Vagina (tissue), 2 donors: ENCODE measurements around the gene ZNF184. TPM values are rescaled to one million over a fixed set of nuclear protein-coding genes. Genes with fewer than 3 reads are reported as not detected.

Source experiments
- DNase-seq, 2 donors: peaks; one replicate each; pipeline ENCODE4 v3.0.0-alpha.2; 2017; ENCODE audit errors: extremely low spot score in 2 of 2
- H3K27ac ChIP-seq: fragments of 200-600 bp; sonication (generic); one replicate; pipeline ENCODE4 v1.5.1; 2019
- H3K27me3 ChIP-seq: fragments of 200-600 bp; sonication (generic); one replicate; pipeline ENCODE4 v1.5.1; 2019
- H3K36me3 ChIP-seq, 2 donors: fragments of 200-600 bp; sonication (generic); one replicate each; pipeline ENCODE4 v1.5.1; 2017 to 2019
- H3K4me1 ChIP-seq: fragments of 200-600 bp; sonication (generic); one replicate; pipeline ENCODE4 v1.5.1; 2019
- H3K4me3 ChIP-seq, 2 donors: fragments of 200-600 bp; sonication (generic); 1 replicate in 1 of 2; 2 replicates in 1 of 2; pipeline ENCODE4 v1.5.1; 2016 to 2019
- H3K9me3 ChIP-seq: fragments of 200-600 bp; sonication (generic); one replicate; pipeline ENCODE4 v1.5.1; 2019
- POLR2A ChIP-seq, 2 donors: fragments of 450-650 bp; IDR thresholded peaks; one replicate each; pipeline ENCODE4 v1.6.1; 2017; ENCODE audit warnings: antibody characterized with exemption in 2 of 2, mild to moderate bottlenecking in 2 of 2, moderate library complexity in 2 of 2
- POLR2AphosphoS5 ChIP-seq, 2 donors: sonication (generic); formaldehyde crosslinking; IDR thresholded peaks; one replicate each; pipeline ENCODE4 v1.9.0; 2017; ENCODE audit warnings: antibody characterized with exemption in 2 of 2, mild to moderate bottlenecking in 2 of 2, low read depth in 1 of 2; ENCODE audit not compliant: insufficient read depth in 1 of 2
- intact Hi-C: fragments of 100-400 bp; cut with DNase I; formaldehyde crosslinking; loops from one replicate; pipeline ENCODE4 v1.15.1; 2023
- total RNA-seq: library from RNA; depleted of rRNA; stranded (reverse); fragments of >200 nt; gene quantifications from one replicate; pipeline ENCODE4 v1.2.3, GENCODE V29; 2016
- TF ChIP-seq, protein P1 (sequence below), 3 experiments: fragments of 450-650 bp in 2 of 3; fragments of 200-600 bp in 1 of 3; sonication (generic) in 1 of 3; IDR thresholded peaks; one replicate each; pipeline ENCODE4 v1.5.1; 2017 to 2019; ENCODE audit warnings: antibody characterized with exemption in 3 of 3, mild to moderate bottlenecking in 2 of 3, moderate library complexity in 2 of 3

Gene ZNF184
- total RNA-seq, 1 donor from 2014 or later, result 4.4 TPM

DNA sequence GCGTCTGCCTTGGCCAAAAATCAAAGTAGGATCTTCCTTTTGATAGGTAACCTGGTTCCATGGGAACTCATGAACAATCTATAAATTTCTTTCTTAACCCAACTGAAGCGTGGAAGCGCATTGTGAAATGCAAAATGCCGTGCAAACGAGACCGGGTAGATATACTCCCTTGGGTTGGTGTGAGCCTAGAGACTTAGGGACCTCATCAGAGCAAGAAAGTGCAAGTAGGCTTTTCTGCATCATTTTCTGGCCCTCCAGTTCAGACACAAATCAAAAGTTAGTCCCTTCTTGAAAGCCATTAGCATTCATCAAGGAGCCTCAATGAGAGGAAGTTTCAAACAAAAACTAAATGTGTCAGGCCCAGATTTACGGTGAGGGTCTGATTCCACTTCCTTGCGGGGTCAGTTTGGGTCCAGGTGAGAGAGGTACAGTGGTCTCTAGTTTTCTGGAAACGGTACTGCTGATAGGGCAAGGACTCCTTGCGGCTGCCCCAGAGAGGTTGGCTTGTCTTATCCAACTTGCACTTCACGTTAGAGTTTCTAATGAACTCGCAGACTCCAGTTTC lies 5.3 kb upstream of the ZNF184 start:
- TF ChIP-seq, protein P1, sequence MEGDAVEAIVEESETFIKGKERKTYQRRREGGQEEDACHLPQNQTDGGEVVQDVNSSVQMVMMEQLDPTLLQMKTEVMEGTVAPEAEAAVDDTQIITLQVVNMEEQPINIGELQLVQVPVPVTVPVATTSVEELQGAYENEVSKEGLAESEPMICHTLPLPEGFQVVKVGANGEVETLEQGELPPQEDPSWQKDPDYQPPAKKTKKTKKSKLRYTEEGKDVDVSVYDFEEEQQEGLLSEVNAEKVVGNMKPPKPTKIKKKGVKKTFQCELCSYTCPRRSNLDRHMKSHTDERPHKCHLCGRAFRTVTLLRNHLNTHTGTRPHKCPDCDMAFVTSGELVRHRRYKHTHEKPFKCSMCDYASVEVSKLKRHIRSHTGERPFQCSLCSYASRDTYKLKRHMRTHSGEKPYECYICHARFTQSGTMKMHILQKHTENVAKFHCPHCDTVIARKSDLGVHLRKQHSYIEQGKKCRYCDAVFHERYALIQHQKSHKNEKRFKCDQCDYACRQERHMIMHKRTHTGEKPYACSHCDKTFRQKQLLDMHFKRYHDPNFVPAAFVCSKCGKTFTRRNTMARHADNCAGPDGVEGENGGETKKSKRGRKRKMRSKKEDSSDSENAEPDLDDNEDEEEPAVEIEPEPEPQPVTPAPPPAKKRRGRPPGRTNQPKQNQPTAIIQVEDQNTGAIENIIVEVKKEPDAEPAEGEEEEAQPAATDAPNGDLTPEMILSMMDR (IDR thresholded peaks at IDR 0.05), result no peak
- TF ChIP-seq POLR2A (IDR thresholded peaks at IDR 0.05) (no peak), POLR2AphosphoS5 (IDR thresholded peaks at IDR 0.05; ENCODE audit: insufficient read depth in 1 of 2, low read depth in 1 of 2) (no peak)
- H3K4me3 ChIP-seq, result peak overlapping the region; percentile 50 to 73
- no peaks in the 10 kb centered on the region for H3K9me3 ChIP-seq
- intact Hi-C loops, result loop anchor here (10.0 kb wide), 2 partner anchors 303 to 343 kb away; a partner anchor contains a TSS
- DNase-seq, result no peak
- no peaks in the 10 kb centered on the region for H3K27me3 ChIP-seq
- no peaks in the 10 kb centered on the region for H3K36me3 ChIP-seq
- H3K27ac ChIP-seq, result peak overlapping the region; percentile 98
- H3K4me1 ChIP-seq, result peaks cover 11% of the 10 kb centered on the region

DNA sequence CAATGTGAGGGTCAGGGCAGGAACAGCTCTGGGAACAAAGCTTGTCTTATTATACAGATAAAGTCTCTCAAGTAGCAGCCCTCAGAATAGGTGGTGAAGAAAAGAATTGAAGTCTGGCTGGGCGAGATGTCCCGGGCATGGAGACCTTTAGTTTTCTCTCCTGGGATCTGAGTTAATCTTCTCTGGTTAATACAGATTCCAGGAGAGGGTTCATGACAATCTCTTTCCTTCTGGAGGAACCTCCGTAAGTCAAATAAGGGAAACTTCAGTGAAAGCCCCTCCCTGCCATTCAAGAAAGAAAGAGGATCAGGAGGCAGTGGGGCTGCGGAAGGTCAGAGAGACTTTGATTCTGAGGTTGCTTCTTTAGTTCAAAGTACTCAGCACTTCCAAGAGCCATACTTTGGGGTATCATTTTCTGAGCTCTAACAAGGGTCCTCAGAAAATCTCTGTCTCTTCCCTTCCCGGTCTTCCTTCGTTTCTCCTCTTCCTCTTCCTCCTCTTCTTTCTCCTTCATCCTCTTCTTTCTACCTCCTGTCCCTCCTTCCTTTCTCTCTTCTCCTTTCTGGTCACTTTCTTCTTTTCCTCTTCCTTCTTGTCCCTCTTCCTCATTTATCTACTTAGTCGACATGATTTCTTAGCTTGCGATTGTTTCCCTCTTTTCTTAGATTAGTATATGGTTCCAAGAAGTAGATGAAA lies 4.6 kb upstream of the ZNF184 start:
- Histone ChIP-seq H3K27ac (peak overlapping the region; percentile 98), H3K4me3 (peak overlapping the region; percentile 50 to 73), H3K36me3 (no peaks in the 10 kb centered on the region), H3K9me3 (no peaks in the 10 kb centered on the region), H3K4me1 (peaks cover 11% of the 10 kb centered on the region), H3K27me3 (no peaks in the 10 kb centered on the region)
- TF ChIP-seq POLR2AphosphoS5 (IDR thresholded peaks at IDR 0.05; ENCODE audit: insufficient read depth in 1 of 2, low read depth in 1 of 2), result no peak
- TF ChIP-seq, protein P1 (IDR thresholded peaks at IDR 0.05), result no peak
- no peak for TF ChIP-seq POLR2A (IDR thresholded peaks at IDR 0.05)
- intact Hi-C loops, result loop anchor here (10.0 kb wide), 2 partner anchors 303 to 343 kb away; a partner anchor contains a TSS
- no peak for DNase-seq

DNA sequence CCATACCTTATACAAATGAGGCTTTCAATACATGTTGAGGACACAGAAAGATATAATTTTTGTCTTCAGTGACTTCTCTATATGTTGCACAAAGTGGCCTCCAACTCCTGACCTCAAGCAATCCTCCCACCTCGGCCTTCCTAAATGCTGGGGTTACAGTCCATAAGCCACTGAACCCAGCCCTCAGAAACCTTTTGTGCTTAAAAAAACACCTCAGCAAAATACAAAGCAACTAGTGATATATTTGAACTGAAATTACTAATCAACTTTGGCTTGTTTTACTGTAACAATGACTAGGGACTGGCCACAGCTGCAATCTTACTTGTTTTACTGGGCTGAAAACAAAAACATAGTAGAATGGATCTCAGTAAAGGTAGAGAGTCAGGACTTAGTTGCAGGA lies 3.2 kb upstream of the ZNF184 start:
- Histone ChIP-seq H3K27me3 (no peaks in the 10 kb centered on the region), H3K36me3 (no peaks in the 10 kb centered on the region), H3K9me3 (no peaks in the 10 kb centered on the region), H3K27ac (no peak overlapping the region), H3K4me1 (peaks cover 25% of the 10 kb centered on the region), H3K4me3 (no peak overlapping the region)
- intact Hi-C loops, result loop anchor here (10.0 kb wide), 2 partner anchors 301 to 341 kb away; a partner anchor contains a TSS
- TF ChIP-seq POLR2A (IDR thresholded peaks at IDR 0.05), result no peak
- TF ChIP-seq POLR2AphosphoS5 (IDR thresholded peaks at IDR 0.05; ENCODE audit: insufficient read depth in 1 of 2, low read depth in 1 of 2), result no peak
- TF ChIP-seq, protein P1 (IDR thresholded peaks at IDR 0.05), result no peak
- no peak for DNase-seq

DNA sequence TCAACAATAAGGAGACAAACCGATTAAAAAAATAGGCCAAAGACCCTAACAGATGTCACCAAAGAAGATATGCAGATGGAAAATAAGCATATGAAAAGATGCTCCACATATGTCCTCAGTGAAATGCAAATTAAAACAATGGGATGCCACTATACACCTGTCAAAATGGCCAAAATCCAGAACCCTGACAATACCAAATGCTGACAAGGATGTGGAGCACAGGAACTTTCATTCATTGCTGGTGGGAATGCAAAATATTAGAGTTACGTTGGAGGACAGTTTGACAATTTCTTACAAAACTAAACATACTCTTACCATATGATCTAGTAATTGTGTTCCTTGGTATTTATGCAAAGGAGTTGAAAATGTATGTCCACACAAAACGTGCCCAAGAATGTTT lies 1.8 kb upstream of the ZNF184 start:
- Histone ChIP-seq H3K36me3 (no peaks in the 10 kb centered on the region), H3K4me1 (peaks cover 34% of the 10 kb centered on the region), H3K27ac (no peak overlapping the region), H3K9me3 (no peaks in the 10 kb centered on the region), H3K27me3 (no peaks in the 10 kb centered on the region), H3K4me3 (no peak overlapping the region)
- intact Hi-C loops, result loop anchor here (10.0 kb wide), 2 partner anchors 300 to 340 kb away; a partner anchor contains a TSS
- TF ChIP-seq POLR2A (IDR thresholded peaks at IDR 0.05), result no peak
- TF ChIP-seq POLR2AphosphoS5 (IDR thresholded peaks at IDR 0.05; ENCODE audit: insufficient read depth in 1 of 2, low read depth in 1 of 2), result no peak
- TF ChIP-seq, protein P1 (IDR thresholded peaks at IDR 0.05), result no peak
- DNase-seq, result no peak

DNA sequence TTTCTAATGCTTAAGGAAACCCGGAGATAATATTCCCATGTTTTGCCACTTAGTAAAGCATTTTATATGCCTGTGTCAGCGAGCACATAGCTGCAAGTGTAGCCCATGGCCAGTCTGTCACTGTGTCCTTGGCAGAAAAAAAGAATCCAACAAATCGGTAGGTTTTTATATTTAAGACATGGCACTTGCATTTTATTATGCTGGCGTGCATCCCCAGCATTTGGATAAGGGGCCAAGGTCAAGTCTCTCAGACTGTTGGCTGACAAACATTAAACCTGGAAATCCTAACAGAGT lies 1.2 kb upstream of the ZNF184 start:
- Histone ChIP-seq H3K27me3 (no peaks in the 10 kb centered on the region), H3K27ac (no peak overlapping the region), H3K9me3 (no peaks in the 10 kb centered on the region), H3K36me3 (no peaks in the 10 kb centered on the region), H3K4me1 (peaks cover 36% of the 10 kb centered on the region), H3K4me3 (no peak overlapping the region)
- intact Hi-C loops, result loop anchor here (10.0 kb wide), 2 partner anchors 299 to 339 kb away; a partner anchor contains a TSS
- DNase-seq, result no peak
- TF ChIP-seq POLR2AphosphoS5 (IDR thresholded peaks at IDR 0.05; ENCODE audit: insufficient read depth in 1 of 2, low read depth in 1 of 2) (no peak), POLR2A (IDR thresholded peaks at IDR 0.05) (no peak)
- TF ChIP-seq, protein P1 (IDR thresholded peaks at IDR 0.05), result no peak
